HG02973 (cell line): ENCODE measurements around the gene MRC1.
"Not testable (repeated sequence)": the region's sequence is repeated elsewhere in the genome, so short reads cannot be mapped to it uniquely, and the experiment has no call there.

Experiments
- ATAC-seq: cut with Tn5 transposase; IDR thresholded peaks from one replicate; pipeline ENCODE4 v1.9.1; 2021; ENCODE audit warnings: moderate library complexity; ENCODE audit not compliant: unreplicated experiment

The MRC1 gene

GRCh38 chr10:17891435-17891834, 82.3 kb downstream of the MRC1 start:
- ATAC-seq = no peak

GRCh38 chr10:17904564-17904963, 95.4 kb downstream of the MRC1 start:
- ATAC-seq = no peak

DNA sequence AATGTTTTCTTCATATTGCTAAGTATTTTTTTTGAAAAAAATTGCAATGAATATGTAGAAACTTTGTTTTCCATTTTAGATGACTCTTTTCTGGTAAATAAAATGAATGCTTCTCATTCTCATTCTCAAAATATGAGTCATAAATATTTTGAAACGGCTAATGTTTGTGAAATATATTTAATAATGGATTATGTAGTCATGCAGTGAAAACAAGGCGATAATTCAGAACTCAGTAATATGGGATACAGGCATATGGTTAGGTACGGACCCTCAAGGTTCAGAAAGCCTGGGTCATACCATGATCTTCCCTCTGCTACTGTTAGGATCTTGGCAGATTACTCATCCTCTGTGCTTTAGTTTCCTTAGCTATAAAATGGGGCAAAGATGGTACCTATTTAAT, 96.3 kb downstream of the MRC1 start:
- ATAC-seq = no peak

DNA sequence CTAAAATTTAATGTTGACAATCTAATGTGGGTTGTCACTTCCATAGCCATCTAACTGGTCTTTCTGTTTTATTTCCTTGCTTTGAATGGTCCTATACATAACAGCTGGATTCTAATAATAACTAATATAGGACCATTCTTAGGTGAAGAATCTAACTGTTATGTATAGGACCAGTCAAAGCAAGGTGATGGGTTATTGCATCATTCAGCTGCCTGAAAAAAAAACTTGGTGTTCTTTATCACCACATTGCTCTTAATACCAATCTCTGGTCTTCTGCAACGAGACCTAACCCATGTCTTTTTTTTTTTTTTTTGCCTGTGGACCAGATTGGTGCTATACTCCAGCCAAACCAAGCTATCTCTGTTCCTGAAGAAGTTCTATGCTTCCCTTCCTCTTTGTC, 96.9 kb downstream of the MRC1 start:
- no peak for ATAC-seq

- no peak for ATAC-seq
Observed at GRCh38 chr10:17907641-17908040, 98.5 kb downstream of the MRC1 start.

- ATAC-seq = no peak
Observed at GRCh38 chr10:17910125-17910789, 101.1 kb downstream of the MRC1 start.

DNA sequence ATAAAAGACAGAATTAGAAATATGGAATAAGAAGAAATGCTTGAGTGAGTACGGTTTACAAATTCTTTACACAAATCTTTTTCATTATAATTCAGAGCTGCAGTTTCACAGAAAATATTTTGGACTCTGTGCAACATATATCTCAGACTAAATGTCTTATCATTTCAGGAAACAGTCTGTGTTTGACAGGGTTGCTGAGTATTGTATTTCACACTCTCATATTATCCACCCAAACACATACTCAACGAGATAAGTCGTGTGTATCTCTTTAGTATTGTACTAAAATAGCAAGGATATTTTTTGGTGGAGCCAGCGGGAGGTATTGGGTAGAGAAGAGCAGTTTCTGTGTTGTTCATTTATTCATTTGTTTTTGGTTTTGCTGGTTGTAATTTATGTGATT, 103.6 kb downstream of the MRC1 start:
- ATAC-seq = no peak

DNA sequence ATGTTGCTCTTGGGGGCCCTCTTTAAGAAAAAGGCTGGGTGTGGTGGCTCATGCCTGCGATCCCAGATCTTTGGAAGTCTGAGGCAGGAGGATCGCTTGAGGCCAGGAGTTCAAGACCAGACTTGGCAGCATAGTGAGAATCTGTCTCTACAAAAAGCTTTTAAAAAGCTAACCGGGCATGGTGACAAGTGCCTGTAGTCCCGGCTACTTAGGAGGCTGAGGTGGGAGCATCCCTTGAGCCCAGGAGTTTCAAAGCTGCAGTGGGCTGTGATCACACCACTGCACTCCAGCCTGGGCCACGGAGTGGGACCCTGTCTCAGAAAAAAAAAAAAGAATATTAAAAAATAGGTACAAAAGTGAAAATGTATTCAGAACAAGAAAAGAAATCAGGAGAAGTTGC, 104.5 kb downstream of the MRC1 start:
- no peak for ATAC-seq

GRCh38 chr10:17914169-17915045, 105.3 kb downstream of the MRC1 start:
- no peak for ATAC-seq

GRCh38 chr10:17915181-17915580, 106.0 kb downstream of the MRC1 start:
- no peak for ATAC-seq

DNA sequence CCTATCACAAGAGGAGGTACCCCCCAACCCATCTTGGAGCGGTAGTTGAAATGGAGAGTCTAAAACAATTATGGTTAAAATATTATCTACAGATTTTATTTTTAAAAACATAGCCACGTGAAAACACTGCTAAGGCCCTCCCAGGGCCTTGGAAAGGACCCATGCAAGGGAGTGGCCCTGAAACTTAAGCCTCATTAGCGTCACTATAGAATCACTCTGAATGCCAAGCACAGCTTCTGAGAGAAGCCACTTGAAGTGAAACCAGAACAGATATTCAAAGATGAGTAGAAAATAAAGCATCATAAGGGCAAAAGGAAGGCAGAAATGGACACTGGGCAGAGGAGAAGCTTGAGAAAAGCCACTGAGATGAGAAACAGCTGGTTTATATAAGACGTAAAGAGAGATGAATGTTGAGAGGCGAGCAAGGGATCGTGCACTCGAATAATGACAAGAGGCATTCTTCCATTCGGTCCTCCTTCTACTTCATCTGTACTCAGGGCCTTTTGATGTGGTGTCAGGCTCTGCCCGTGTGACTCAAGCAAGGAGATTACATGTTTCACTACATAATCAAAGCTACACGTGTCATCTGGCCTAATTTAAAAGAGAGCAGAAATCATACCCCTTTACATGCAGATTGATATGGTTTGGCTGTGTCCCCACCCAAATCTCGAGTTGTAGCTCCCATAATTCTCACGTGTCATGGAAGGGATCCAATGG, 109.2 kb downstream of the MRC1 start:
- ATAC-seq = no peak

DNA sequence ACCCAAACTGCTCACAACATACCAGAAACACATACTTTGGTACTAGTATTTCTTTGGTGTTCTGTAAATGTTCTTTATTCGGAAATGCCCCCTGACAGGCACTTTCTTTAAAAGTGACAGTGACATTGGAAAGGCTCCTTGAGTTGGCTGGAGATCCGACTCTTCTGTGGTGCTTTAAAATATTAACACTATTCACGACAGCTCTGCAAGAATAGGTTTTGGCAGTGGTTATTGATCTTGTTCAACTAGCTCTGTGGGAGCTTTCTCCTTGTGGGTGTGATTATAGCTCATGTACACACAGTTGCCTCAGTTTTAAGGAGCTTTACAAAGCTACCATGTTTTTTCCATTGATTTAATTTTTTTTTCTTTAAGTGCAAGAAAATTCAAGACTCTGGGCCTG, 112.2 kb downstream of the MRC1 start:
- no peak for ATAC-seq

- ATAC-seq = no peak
Observed at GRCh38 chr10:17923728-17924127, 114.6 kb downstream of the MRC1 start.

- ATAC-seq = no peak
Observed at GRCh38 chr10:17943033-17943745, 134.0 kb downstream of the MRC1 start.

GRCh38 chr10:17950269-17950668, 141.1 kb downstream of the MRC1 start:
- not testable (repeated sequence) for ATAC-seq

- no peak for ATAC-seq
Observed at GRCh38 chr10:17950726-17951125, 141.6 kb downstream of the MRC1 start.

DNA sequence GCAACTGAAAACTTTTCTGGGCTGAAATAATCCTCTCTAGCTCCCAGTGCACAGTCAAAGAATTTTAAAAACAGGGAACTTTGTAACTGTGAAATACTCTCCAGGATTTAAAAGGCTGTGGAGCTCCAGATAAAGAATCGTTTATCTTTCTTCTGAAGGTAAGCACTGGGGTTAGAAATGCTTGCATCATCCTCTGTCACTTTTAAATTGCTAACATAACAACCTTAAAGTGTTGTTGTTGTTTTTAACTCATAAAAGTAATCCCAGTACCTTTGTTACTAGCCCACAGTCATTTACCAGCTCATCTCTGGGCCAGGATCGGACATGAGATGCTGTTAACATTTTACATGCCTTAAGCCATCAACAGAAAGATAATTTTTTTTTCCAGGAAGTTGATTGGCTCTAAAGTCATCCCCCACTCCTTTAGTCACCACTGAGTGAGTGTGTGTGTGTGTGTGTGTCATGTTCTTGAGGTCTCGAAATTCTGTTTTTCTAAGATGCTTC, 142.8 kb downstream of the MRC1 start, which contains the start of gene SLC39A12:
Gene SLC39A12, plus strand, starts transcription at position 51 of the 504 bp plus-strand sequence. CDS start 1,359 bp downstream, outside the sequence.
- ATAC-seq = no peak

GRCh38 chr10:17954372-17954771, 145.2 kb downstream of the MRC1 start:
- not testable (repeated sequence) for ATAC-seq

- ATAC-seq = no peak
Observed at GRCh38 chr10:17954861-17955260, 145.7 kb downstream of the MRC1 start.

DNA sequence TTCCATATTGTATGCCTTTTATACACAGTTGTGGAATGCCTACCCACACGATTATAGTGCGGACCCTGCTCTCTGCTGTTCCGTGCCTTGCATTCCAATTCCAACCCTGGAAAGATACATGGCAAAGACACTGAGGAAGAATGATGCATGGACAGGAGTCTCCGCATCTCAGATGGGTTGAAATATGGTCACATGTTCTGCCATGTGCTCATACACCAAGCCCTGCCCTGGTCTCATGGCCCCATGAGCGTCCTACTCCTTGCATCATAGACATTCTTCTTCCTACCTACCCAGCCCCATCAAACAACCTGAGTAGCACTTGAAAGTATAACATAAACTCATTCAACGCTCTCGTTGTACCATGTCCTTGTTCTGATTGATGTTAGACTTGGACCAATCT, 148.9 kb downstream of the MRC1 start:
- ATAC-seq = no peak

DNA sequence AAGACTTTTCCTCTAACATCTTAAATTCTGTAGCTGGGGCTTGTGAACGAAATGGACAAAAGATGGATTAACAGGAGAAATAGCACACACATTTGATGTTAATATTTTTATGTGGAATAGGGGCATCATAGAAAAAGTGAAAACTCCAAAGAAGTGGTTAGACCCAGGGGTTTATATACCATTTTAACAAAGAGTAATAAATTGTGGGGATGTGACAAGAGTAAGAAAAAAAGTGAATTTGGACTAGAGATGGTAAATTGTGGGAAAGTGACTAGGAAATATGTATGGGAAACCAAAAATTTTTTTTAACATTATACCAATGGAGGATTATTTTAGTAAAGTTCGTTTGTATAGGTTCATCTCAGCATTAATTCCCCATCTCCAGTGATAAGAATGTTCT, 150.7 kb downstream of the MRC1 start:
- no peak for ATAC-seq
